Suprapubic skin (tissue), 4 donors: Measurements from ENCODE around the gene ALG13.

Experiments
- CTCF ChIP-seq, 2 donors: fragments of 200-600 bp in 1 of 2; fragments of 450-650 bp in 1 of 2; sonication (generic) in 1 of 2; IDR thresholded peaks; one replicate each; pipeline ENCODE4 v1.5.1; 2016 to 2019; ENCODE audit warnings: antibody characterized with exemption in 2 of 2, mild to moderate bottlenecking in 1 of 2, moderate library complexity in 1 of 2
- EP300 ChIP-seq: sonication (generic); formaldehyde crosslinking; IDR thresholded peaks from one replicate; pipeline ENCODE4 v1.6.1; 2017; ENCODE audit warnings: antibody characterized with exemption
- POLR2A ChIP-seq, 2 donors: fragments of 450-650 bp; IDR thresholded peaks; one replicate each; pipeline ENCODE4 v1.6.1; 2017; ENCODE audit warnings: antibody characterized with exemption in 2 of 2, mild to moderate bottlenecking in 2 of 2, moderate library complexity in 2 of 2
- POLR2AphosphoS5 ChIP-seq, 3 donors: sonication (generic); formaldehyde crosslinking; IDR thresholded peaks; one replicate each; pipeline ENCODE4 v1.6.1; 2017; ENCODE audit warnings: antibody characterized with exemption in 3 of 3

GRCh38 chrX:111784667-111785066, 103.7 kb downstream of the ALG13 start:
- TF ChIP-seq EP300 = no peak
- no peak for TF ChIP-seq POLR2AphosphoS5 (IDR thresholded peaks at IDR 0.05)
- no peak for TF ChIP-seq POLR2A (IDR thresholded peaks at IDR 0.05)
- TF ChIP-seq CTCF (IDR thresholded peaks at IDR 0.05) = no peak
